Stimulated activated CD4-positive, alpha-beta T cell treated with anti-CD3 and anti-CD28 coated beads, Interleukin-4, amount 100 ng/mL, for 48 hours (primary cell): Measurements from ENCODE around the gene G0S2.

Experiments used
- DNase-seq, 2 donors: peaks; one replicate each; pipeline ENCODE4 v3.0.0-alpha.2; 2020; ENCODE audit warnings: low read depth in 2 of 2

The G0S2 gene

DNA sequence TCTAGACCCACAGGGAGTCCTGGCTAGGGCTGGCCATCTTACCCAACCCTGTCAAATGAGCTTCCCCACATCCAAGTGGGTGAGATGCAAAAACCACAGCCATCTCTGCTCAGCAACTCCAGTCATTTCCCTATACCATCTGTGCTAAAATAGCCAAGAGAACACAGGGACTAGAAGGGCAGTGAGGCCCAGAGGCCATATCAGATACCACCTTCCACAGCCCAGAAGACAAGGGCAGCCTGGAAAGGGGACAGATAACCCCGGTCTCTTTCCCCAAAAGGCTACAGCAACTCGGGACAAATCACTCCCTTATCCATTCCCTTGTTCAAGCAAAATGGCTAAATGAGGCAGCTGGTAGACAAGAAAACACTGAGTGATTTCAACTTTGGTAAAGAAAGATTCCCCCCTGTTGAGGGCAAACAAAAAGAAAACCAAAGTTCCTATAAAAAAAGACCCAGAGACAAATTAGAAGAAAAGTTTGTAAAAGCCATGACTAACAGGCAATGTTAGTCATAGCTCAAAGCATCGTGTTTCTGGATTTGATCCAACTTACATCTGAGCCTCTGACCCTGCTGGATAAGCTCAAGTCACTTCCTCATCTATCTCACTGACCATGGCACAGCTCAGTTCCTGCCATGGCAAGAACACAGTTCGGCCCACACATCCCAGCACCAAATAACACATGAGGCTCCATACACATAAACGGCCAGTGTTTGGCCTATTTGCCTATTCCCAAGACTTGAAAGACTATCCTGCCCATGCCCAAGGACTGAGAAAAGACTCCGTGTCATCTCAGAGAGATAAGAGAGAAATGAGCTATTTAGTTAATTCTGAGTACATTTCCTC is 26.1 kb upstream of the G0S2 start:
- no peak for DNase-seq

DNA sequence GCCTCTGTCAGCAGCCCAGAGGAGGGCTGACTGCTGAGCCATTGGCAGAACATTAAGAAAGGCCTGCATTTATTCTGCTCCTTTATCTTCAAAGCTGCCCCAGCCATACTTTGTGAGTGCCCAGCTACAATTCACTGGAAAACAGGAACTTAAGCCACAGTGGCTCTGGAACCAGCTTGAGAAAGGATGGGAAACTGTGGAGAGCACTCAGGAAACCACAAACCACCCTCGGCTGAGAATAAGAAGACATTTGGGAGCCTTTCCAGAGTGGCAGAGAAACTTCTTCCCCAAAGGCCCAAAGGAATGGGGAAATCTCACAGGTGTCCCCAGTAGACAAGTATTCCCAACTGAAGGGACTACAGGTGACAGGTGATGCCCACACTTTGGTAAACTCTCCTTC is 24.8 kb upstream of the G0S2 start:
- no peak for DNase-seq

DNA sequence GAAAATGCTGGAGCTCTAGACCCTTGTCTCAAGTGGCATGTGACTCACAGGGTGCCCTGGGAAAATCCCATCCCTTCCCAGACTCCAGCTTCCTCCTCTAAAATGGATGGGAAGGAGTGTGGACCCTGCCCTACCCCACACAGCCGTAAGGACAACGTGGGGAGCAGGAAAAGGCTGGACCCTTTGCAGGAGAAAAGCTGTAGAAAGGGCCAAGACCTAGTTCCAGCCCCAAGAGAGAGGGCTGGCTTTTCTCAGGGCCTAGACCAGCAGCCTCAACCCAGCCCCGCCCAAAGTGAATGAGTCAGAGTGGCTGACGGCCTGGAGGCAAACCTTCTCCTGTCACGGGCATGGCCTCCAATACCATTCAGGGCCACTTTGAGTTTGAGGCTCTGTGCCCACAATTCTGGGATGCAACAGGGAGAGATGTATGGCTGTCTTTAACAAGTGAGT is 24.0 kb upstream of the G0S2 start:
- peak; percentile 60 to 65 for DNase-seq

- no peak for DNase-seq
These were observed 23.0 kb upstream of the G0S2 start, which contains the start of gene LAMB3 for GRCh38 chr1:209652121-209652735. Gene LAMB3 (minus strand): TSS chr1:209652425. CDS start chr1:209650944, 1,481 bp downstream.

DNA sequence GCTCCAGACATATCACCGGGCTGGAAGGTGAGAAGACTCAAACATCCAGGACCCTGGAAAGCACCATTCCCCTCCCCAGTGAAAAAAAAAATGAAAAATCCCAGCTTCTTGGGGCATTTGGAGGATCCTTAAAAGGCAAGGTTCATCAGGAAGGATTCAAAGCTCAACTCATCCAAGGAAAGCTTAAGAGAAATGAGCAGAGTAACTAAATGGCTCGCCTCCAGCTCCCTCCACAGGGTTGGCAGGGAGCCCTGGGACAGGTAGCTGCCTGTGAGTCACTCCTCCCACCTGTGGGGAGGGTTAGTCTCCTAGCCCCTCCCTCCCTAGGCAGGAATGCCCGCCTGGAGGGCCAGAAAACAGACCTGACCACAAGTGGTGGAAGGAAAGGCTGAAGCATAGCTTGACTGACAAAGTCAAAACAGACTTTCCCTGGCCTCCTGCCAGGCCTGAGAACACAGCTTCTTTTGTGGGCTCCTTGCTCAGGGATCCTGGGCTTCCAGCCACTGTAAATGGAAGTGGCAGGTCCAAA is 22.3 kb upstream of the G0S2 start:
- DNase-seq: peak; percentile 54 to 61

GRCh38 chr1:209653915-209654351 is 21.3 kb upstream of the G0S2 start:
- no peak for DNase-seq

DNA sequence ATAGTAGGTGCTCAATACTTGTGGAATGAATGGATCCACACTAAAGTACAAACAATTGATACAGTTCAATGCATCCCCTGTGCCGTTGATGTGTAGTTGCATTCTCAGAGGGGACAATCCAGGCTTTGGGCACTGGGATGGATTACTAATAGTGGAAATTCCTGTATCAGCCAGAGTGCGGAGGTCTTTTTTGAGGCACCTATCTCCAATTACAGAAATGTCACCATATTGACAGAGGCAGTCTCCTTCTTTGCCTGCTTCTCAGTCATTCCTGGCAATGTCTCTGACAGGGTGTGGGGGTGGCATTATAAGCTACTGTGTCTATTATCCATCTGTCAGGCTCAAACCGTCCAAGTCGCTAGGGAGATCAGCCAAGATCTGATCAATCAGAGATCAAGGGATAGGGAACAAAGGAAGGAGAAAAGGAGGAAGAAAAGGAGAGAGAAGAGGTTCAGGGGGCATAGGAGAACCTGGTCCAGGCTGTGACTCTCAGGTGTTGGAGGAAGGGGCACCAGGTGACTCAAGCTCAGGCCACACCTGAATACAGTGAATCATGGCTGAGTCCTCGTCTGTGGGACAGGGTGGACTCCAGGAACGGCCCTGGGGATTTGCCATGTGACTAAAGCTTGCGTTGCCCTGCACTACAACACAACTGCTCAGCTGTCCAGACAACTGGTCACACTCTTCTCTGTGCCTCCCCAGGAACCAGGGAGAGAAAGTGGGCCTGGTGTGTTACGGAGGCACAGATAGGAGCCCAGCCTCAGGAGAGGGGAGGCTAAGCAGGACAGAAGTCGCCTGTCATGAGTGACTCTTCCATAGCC is 19.6 kb upstream of the G0S2 start:
- DNase-seq: no peak

DNA sequence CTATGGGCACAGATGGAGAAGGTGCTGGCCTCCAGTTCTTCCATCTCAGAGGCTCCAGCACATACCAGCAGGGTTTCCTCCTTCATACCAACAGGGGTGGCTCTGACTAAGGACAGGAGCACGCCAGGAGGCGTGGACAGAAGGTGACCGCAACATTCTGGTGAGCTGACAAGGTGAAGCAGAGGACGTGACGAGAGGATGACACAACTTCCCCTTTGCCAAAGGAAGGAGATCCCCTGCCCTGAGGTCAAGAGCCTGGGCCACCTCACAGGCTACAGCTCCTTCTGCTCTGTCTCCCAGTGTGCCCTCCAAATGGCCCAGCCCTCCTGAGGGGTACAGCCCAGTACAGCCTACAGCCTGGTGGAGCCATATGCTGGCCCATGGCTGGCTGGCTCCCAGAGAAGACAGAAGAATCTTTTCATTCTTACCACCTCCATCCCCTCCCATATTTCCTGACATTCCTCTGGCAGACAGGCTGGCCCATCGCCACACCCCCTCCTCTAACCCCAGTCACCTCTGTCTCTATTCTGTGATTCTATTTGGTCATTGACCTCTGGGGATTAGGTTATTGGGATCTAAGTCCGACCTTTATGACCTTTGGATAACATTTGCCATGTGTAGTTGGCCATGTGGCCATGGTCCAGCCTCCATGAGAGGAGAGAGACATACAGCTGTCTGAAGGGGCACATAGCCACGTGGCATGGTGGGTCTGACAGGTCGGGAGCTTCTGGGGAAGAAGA is 17.9 kb upstream of the G0S2 start:
- no peak for DNase-seq

DNA sequence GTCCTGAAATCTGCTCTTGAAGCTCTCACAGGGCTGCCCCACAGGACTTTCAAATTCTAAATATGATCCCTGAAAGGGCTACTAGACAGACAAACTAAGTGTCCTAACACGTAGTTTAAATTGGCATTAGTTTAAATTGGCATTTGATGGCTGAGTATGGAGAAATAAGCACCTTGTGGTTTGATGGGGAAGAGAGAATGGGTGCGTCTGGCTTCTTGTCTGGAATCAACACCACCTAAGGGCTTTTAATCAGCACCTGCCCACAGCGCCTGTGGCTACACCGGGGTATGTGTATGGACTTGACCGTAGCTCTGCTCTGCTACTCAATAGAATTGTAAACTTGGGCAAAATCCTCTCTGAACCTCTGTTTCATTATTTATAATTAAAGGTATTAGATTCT is 17.3 kb upstream of the G0S2 start:
- no peak for DNase-seq

DNA sequence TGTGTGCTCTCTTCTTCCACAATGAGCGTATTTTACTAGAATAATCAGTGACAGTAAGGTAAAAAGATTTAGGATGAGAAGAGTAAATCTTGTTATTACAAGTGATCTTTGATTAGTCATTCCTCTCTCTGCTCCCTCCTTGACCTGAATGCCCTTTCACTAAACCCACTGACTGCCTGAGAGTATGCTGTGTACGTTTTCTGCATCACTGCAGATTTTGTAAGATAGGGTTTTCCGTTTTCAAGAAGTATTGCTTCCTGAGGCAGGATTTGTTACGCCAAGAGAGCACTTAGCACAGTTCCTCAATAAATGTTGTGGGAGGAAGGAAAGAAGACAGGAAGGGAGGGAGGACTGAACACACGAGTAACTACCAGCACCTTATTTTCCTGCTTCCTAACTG is 15.3 kb upstream of the G0S2 start:
- no peak for DNase-seq

GRCh38 chr1:209661071-209661470 is 14.1 kb upstream of the G0S2 start:
- no peak for DNase-seq

DNA sequence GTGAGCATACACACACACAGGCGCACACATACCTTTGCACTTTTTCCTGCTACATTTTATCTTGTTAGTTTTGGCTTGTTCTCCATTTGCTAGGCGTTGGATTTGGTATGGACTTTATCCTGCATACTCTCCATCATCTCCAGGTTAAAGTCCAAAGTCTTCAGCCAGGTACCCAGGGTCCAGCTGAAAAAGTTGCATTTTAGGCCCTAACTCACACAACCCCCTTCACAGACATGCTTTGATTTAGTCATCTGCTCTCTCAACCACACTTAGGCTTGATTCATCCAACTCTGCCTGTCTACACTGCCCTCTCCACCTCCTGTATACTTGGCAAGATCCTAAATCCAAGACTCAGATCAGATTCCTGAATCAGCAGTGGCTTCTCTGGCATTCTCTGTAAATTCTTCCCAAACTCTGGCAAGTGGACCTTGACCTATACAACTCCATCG is 12.3 kb upstream of the G0S2 start:
- no peak for DNase-seq

DNA sequence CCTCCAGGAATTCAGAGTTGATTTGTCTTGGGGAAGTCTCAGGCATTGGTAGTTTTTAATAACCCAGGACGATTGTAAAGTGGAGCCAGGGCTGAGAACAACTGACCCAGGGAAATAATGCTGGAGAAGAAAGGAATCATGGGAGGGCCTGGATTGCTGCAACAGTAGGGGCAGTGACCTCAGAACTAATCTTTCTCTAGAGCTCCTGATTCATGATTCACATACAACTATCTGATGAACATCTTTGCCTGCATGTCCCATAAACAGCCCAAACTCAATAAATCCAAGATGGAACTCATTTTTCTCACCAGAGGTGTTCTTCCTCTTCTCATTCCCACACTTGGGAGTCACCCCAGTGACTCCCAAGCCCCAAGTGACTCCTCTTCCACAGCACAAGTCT is 8.1 kb upstream of the G0S2 start:
- no peak for DNase-seq

GRCh38 chr1:209667708-209668107 is 7.5 kb upstream of the G0S2 start:
- DNase-seq: no peak

- no peak for DNase-seq
These were observed 4.7 kb upstream of the G0S2 start for GRCh38 chr1:209670441-209671082.

- DNase-seq: peak in 1 of 2 donors; percentile 42
These were observed 2.2 kb upstream of the G0S2 start for GRCh38 chr1:209672705-209673630.

GRCh38 chr1:209673631-209674417 is 1.4 kb upstream of the G0S2 start:
- DNase-seq: no peak

DNA sequence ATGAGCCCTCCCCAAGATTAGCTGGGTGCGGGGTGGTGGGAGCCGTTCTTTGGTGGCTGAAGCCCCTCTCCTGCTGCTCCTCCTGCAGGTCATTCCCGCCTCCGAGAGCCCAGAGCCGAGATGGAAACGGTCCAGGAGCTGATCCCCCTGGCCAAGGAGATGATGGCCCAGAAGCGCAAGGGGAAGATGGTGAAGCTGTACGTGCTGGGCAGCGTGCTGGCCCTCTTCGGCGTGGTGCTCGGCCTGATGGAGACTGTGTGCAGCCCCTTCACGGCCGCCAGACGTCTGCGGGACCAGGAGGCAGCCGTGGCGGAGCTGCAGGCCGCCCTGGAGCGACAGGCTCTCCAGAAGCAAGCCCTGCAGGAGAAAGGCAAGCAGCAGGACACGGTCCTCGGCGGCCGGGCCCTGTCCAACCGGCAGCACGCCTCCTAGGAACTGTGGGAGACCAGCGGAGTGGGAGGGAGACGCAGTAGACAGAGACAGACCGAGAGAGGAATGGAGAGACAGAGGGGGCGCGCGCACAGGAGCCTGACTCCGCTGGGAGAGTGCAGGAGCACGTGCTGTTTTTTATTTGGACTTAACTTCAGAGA is 448 bp downstream of the G0S2 start:
- no peak for DNase-seq
